ENCODE results near the gene NKG7.

The NKG7 gene

GRCh38 chr19:51396175-51396574 is 23.7 kb upstream of the NKG7 start:
- TF ChIP-seq CTCF (IDR thresholded peaks at IDR 0.05; ENCODE audit: low read depth, low read length): no peak
- DNase-seq (ENCODE audit: extremely low read depth, low read depth): no peak

DNA sequence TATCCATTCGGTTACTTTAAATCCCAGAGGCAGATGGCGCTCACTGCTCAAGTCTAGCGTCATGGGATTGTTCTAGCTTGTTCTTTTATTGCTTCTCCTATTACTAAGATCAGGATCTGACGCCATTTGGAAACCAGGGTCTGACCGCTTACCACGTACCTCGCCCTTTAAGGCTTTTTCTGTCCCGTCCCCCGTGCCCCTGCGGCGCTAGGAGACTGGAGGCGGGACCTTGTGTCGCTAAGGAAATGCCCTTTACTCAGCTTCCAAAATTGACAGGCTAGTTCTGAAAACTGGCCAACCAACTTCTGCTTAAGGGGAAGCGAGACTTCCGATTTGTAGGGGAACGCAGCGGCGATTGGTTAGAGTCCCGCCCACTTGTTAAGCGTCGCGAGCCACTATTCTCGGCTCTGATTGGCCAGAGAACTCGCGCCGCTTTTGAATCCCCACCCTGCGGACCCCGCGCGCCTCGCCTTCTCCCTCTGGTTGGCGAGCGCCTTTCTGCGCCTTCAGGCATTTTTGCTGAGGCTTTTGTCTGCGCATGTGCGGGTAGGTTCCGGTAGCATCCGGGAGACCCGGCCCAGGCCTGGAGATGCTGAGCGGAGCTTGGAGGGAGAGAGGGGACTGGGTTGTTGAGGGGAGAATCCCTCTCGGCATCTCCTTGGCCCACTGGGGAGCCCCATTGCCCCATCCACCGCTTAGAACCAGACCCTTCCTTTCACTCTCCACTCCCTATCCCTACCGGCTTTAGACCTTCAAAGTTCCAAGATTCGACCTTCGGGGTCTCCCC is 21.8 kb upstream of the NKG7 start:
- TF ChIP-seq CTCF (IDR thresholded peaks at IDR 0.05; ENCODE audit: low read depth, low read length): no peak; the same call in 1 of the 2 replicates
- peak; percentile 97 for DNase-seq (ENCODE audit: extremely low read depth, low read depth)

DNA sequence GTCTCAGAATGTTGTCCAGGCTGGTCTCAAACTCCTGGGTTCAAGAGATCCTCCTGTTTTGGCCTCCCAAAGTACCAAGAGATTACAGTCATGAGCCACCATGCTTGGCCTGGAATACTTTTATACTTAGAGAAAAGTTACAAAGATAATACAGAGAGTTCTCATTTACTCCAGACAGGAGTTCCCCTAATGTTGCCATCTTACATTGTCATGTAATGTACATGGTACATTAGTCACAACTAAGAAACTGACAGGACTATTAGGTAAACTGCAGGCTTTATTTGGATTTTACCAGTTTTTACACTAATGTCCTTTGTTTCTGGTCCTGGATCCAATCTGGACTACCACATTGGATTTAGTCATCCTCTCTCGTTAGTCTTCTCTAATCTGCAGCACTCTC is 20.2 kb upstream of the NKG7 start:
- no peak for TF ChIP-seq CTCF (IDR thresholded peaks at IDR 0.05; ENCODE audit: low read depth, low read length)
- no peak for DNase-seq (ENCODE audit: extremely low read depth, low read depth)

- DNase-seq (ENCODE audit: extremely low read depth, low read depth): no peak
- no peak for TF ChIP-seq CTCF (IDR thresholded peaks at IDR 0.05; ENCODE audit: low read depth, low read length)
Observed at GRCh38 chr19:51391073-51391611, 18.7 kb upstream of the NKG7 start.

- TF ChIP-seq CTCF (IDR thresholded peaks at IDR 0.05; ENCODE audit: low read depth, low read length): no peak
- no peak for DNase-seq (ENCODE audit: extremely low read depth, low read depth)
Observed at GRCh38 chr19:51389143-51389542, 16.7 kb upstream of the NKG7 start.

- no peak for TF ChIP-seq CTCF (IDR thresholded peaks at IDR 0.05; ENCODE audit: low read depth, low read length)
- no peak for DNase-seq (ENCODE audit: extremely low read depth, low read depth)
Observed at GRCh38 chr19:51387924-51388389, 15.5 kb upstream of the NKG7 start, which contains the start of gene LIM2. Gene LIM2 (minus strand): TSS chr19:51387974. CDS start chr19:51387443, 531 bp downstream.

DNA sequence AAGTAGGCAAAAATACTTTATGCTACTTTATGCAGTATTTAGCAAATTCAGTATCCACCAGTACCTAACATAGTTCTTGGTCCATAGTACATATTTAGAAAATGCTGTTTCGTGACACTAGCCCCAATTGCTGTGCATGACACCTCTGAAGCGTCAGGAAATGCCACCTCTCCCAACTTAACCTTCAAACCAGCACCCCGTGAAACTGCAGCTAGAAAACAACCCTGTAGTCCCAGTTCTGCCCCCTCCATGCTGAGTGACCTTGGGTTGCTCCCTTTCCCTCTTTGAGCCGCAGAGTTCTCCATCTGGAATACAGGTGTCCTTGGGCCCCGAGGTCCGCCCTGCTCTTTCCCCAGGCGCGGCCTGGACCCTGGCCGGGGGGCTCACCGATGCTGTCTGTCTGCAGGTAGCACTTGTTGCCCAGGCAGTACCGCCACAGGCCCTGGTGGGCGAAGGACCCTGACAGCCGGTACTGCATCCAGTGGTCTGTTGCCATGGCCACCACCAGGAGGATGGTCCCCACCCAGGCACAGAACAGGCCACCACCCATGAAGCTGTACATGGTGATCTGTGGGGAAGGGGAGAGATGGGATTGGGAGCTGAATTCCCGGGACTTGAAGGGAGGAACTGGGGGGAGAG is 14.5 kb upstream of the NKG7 start:
- DNase-seq (ENCODE audit: extremely low read depth, low read depth): no peak
- TF ChIP-seq CTCF (IDR thresholded peaks at IDR 0.05; ENCODE audit: low read depth, low read length): no peak
